CD4-positive, alpha-beta T cell treated with Interleukin-6 at 100 ng/mL for 8 hours (primary cell): ENCODE results near the gene TLK2.

ENCODE experiments used
- DNase-seq: peaks from one replicate; pipeline ENCODE4 v3.0.0-alpha.2; 2020; ENCODE audit warnings: mixed read lengths, low spot score

Gene TLK2

DNA sequence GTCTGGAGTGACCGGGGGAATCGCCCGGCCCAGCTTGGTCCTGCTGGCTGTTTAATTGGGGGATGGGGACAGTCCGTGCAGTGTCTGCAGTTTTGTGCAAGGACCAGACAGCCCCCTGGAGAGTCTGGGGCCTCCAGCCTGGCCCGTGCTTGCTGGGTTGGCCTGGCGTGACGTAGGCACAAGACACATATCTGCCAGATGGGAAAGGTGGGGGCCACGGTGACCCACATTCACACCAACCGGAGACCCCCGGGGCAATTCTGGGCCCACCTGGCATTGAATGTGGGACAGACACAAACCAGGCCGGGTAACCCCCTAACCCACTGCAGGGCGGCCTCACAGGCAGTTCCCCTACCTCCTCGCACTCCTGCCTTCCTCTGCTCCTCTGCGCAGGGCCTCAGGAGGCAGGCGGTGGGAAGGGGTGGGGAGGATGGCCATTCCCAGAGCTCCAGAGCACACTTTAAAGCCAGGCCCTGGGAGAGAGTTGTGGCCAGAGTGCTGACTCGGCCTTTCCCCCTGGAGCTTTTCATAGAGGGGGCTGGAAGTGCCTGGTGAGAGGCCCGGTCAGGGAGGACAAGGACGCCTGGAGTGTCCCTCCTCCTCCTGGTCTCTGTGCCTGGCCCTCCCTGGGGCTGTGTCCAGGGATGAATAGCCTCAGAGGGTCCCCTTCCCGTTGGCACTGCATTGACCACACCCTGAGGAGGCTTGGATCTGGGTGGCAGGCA is 150.4 kb downstream of the TLK2 start:
- DNase-seq: no peak

DNA sequence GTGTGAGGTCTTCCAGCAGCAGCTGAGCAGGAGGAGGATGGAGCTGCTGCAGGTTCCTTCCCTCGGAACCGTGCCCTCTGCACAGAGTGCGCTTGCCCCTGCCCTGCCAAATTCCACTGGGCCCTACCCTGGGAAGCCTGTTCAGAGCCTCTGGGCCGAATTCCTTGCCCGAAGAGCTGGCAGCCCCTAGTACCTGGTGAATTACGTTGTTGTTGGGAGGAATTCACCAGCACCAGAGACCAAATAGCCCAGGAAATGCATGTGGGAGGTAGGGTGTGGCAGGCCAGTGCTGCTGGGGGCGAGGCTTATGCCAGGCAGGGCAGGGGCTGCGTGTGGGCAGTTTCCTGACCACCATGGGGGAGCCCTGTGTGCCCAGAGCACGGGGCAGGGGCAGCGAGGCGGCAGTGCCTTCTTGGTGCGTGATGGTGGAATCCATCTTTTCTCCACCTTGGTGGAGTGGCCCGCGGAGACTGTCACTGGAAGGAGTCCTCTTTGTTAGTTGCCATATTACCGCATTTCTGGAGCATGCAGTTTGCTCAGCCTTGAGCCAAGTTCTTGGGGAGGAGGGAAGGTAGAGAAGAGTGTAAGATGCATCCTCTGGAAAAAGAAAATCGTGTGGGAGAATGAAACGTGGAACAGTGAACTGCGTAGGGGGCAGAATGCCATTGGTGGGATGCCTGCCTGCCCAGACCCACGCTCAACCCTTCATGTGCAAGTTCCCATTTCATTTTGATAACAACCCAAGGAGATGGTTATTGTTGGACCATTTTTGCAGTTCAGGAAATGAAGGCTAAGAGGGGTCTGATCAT is 151.1 kb downstream of the TLK2 start:
- DNase-seq: no peak

DNA sequence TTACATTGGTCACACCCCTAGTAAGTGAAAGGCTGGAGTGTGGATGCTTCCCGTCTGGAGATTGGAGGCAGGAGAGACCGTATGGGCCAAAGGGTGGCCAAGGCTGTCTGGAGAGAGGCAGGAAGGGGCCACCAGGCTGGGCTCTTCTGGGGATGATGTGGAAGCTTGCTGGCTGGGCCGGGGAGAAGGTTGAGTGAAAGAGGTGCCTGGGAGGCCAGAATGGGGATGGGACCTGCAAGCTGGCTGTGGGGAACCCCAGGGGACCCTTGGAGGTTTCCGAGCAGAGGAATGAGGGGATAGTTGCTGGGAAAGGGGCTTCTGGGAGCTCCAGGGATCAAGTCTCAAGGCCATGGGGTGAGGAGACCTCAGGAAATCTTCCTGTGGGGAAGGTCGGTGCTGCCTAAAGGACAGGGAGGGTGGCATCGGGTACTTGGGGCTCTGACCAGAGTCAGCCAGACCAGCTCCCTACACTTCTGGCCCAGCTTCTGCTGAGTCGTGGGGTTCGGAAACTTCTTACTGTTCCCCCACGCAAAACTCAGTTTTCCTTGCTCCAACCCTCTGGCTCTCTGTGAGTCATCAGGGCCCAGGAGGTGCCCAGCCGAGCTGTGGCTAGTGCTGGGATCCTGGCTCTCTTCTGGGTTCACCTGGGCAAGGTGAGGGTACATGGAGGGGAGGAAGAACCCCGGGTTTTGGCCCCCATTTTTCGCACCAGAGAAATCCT is 151.9 kb downstream of the TLK2 start:
- no peak for DNase-seq

DNA sequence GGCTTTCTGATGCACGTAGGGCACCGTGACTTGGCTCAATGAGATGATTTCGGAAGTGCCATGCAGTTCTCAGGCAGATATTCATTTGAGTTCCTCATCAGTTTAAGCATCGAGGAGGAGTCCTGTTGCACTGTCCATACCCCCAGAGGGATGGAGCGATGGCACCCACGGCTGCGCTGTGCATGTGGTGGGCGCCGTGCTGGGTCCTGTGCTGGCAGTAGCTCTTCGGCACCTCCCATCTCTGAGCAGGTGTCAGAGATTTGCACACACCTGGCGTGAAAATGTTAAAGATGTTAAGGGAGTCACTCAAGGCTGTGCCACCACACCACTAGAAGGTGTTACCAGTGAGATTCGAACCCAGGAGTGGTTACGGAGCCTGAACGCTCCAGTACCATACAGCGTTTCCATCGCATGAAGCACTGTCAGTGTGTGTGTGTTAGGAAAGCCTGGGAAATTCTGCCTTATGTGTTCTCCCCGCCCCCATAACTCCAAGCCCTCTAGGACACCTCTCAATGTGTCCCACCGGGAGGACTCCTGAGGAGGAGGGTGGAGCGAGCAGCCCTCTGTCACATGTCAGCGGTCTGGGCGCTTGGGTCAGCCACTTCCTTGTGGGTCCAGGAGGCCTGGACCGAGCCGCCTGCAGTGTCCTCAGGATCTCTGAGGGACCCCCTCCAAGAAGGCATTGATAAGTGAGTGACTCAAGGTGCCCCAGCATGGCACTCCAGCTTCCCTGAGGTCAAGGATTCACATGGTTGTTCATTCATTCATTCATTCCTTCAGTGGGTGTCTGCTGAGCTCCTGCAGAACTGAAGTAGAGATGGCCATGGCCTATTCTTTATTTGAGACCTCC is 152.7 kb downstream of the TLK2 start:
- DNase-seq: no peak

DNA sequence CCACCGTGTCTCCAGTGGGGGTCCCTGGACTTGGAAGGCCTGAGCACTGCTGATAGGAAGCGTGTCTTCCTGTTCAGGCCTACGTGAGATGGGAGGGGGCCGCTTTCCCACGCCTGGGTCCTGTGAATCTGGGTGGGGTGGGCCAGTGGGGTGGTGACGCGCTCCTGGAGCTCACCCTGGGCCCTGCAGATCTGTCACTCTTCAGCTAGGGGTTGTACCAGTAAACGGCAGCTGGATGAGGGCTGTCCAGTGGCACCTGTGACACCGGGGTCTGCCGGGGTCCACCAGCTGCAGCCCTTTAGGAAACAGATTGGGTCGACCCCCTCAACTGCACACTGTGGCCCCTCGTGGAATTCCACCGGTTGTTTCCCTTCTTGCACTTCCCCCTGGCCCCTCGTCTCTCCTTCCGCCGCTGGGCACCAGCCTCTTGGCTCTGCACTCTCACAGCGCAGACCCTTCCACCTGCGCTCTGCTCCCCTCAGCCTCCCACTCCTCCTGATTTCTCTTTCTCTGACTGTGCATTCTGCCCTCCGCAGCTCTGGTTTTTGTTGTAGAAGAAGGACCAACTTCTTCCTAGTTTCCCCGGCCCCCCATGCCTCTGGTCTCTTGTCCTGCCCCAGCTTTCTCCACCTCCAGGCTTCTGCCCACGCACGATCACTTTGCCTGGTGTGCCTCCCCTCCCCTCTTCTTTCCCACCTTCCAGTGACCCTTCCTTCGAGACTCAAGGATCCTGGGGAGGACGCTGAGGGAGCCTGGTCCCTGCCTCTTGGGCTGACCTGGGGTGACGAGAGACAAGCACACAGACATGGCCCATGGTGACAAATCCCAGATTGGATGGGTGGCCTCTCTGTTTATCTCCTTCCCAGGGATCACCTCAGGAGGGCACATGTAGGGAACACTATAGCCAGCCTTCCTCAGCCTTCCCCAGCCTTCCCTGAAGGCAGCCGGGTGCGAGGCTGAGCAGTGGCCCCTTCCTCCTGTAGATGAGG is 153.6 kb downstream of the TLK2 start:
- no peak for DNase-seq

DNA sequence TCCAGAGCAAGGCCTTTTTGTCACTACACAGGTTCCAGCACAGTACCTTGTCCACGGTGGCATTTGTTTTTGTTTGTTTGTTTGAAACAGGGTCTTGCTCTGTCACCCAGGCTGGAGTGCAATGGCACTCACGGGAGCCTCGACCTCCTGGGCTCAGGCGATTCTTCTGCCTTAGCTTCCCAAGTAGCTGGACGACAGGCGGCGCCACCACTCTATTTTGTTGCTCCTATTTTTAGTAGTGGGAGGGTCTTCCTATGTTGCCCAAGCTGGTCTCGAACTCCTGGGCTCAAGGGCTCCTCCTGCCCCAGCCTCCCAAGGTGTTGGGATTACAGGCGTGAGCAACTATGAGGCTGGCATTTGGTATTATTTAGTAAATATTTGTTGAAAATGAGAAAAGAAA is 159.2 kb downstream of the TLK2 start:
- DNase-seq: no peak

DNA sequence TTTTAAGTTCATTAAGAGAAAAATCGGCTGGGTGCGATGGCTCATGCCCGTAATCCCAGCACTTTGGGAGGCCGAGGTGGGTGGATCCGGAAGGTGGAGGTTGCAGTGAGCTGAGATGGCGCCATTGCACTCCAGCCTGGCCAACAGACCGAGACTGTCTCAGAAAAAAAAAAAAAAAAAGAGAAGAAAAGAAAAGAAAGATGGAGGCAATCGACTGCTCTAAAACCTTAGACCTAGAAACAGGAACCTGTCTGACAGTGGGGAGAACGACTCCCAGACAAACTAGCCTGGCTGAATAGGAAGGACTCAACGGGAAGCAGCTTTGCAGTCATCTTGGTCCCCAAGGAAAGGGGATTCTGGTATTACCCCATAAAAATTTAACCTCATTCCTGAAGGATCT is 162.5 kb downstream of the TLK2 start:
- DNase-seq: no peak

DNA sequence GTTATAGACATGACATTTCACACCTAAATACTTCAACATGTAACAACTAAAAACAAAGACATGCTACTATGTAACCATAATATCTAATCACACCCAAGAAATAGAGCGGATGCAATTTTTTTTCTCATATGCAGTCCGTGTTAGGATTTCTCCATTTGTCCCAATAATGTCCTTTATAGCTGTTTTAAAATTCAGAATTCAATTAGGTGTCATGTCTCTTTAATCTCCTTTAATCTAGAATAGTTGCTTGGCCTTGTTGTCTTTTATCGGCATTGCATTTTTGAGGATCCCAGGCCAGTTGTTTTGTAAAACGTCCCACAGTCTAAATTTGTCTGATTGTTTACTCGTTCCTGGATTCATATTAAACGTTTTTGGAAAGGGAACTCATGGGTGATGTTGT is 163.3 kb downstream of the TLK2 start:
- no peak for DNase-seq

DNA sequence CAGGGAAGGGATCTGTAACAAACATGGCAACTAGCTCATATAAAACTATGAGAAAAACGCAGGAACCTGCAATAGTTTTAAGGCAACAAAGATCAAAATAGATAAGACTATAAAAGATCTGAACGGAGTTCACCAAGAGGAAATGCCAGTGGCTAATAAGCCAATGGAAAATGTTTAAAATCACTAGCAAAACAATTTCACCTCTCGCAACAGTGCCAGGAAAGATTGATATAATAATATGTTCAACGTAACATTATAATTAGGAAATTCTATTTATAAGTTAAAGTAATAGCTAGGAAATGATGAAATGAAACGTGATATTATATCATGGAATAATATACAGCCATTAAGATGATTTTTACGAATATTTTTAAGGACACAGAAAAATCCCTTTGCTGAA is 164.9 kb downstream of the TLK2 start:
- DNase-seq: no peak

DNA sequence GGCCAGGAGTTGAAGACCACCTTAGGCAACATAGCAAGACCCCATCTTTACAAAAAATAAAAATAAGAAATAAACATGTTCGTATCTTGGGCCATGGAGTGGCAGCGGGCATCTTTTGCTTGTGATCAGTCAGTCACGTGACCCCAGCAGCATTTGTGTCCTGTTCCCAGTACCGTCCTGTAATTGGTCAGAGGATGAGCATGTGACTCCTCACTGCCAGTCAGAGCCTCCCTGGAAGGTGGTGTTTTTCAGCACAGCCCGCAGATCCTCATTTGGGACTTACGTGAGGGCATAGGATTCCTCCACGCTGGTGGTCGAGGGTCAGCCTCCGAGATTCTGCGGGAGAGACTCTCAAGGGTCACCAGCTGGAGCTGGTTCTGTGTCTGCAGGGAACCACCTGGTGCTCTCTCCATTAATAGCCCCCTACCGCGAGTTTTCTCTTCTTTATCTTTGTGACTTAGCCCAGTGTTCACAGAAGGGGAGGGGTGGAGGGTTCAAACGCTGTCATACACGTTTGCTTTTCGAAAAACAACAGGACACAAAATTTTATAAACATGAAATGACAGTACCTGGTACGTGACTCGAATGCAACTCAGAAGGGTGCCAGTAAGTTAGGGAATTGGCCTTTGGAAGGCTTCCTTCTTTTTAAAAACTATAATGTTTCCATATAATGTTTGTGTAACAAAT is 166.0 kb downstream of the TLK2 start:
- DNase-seq: no peak

DNA sequence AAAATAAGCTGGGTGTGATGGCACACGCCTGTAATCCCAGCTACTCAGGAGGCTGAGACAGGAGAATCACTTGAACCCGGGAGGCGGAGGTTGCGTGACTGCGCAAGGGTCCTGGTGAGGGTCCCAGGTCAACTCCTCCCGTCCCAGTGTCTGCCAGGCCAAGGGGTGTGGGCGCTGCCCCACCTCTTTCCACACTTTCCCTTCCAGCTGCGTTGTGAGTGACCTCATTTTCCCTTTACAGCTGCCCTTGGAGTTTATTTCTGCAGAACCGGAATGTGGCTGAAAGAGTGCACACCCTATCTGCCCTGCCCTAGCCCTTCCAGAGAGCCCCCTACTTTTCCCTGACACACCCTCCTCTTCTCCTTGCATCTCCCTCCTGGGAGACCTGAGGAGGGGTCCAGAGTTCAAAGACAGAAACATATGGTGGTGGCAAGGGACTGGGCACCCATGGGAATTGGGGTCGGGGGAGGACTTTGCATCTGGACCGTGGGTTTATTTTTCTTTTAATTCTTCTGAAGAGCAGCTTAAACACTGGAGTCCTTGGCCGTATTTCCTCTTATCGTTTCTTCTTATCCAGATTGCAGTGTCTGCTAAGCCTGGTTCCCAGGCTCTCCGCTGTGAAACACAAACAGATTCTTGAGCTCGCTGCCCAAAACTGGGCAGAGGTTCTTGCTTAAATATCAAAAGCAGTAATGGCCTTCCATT is 169.8 kb downstream of the TLK2 start:
- no peak for DNase-seq

DNA sequence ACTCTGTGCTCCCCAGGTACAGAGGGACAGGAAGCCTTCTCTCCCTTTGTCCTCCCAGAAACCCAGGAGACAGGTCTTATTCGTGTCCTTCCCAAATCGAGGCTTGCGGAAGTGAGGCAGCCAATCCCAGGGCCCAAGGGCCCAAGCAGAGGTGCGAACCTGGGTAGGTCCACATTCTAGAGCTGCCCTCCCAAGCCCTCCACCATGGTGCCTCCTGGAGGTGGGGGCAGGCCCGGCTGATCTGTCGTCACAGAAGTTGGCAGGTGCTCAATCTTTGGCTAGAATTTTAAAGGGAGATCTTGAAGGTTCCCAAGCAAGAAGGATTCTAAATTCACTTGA is 170.3 kb downstream of the TLK2 start:
- no peak for DNase-seq

DNA sequence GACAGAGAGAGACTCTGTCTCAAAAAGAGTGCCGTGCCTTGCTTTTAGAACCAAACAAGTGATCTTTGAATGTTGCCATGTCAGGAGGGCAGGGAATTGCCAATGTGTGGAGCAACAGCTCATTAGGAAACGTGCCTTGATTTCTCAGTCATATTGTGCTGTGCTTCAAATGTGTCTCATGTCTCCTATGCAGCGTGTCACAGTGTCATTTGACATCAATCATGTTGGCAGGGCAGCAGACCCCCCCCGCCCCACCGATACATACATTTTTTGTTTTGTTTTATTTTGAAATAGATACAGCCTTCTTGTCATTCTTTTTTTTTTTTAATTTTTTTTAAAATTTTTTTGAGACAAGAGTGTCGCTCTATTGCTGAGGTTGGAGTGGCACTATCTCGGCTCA is 170.9 kb downstream of the TLK2 start:
- no peak for DNase-seq

DNA sequence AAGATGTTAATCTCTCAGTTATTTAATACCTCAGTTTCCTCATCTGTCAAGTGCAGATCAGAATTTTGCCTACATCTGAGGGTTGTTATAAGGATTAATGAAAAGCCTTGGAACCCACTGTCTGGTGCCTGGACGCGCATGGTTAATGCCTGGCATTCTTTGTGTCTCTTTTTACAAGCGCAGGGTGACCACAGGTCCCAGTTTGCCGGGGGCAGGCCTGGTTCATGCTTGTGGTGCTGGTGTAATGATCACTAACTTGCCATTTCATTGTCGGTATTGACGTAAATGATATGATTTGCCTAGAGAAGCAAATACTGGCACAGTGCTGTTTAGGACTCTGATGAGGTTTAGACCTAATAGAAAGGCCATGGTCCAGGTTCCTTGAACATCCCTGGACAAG is 172.0 kb downstream of the TLK2 start:
- no peak for DNase-seq

DNA sequence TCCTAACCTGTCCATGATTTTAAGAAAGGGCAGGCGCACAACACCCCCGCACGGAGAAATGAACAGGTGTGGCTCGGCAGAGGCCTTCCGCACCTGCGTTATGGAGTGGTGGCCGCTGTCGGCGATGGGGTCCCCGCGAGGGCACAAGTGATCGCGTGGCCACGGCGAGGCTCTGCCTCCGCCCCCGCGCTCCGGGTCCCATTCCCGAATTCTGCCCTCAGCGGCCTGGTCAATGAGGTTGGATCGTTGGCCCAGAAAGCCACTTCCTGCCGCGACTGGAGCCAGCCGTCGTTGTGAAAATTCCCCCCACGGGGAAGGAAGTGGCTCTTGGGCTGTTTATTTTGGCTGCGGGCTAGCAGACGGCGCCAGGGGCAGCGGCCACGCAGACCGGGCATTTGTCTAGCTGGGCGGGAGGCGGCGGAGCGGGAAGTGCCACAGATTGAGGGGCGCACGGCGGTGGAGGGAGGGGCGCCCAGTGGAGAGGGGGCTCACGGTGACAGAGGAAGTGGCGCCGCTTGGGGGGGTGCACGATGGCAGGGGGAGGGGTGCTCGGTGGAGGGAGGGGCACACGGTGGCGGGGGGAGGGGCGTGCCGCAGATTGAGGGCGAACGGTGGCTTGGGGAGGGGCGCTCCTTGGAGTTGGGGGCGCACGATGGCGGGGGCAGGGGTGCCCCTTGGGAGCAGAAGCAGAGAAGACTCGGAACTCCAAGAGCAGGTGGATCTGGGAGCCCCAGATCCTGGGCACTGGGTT is 173.8 kb downstream of the TLK2 start:
- peak; percentile 21 for DNase-seq

DNA sequence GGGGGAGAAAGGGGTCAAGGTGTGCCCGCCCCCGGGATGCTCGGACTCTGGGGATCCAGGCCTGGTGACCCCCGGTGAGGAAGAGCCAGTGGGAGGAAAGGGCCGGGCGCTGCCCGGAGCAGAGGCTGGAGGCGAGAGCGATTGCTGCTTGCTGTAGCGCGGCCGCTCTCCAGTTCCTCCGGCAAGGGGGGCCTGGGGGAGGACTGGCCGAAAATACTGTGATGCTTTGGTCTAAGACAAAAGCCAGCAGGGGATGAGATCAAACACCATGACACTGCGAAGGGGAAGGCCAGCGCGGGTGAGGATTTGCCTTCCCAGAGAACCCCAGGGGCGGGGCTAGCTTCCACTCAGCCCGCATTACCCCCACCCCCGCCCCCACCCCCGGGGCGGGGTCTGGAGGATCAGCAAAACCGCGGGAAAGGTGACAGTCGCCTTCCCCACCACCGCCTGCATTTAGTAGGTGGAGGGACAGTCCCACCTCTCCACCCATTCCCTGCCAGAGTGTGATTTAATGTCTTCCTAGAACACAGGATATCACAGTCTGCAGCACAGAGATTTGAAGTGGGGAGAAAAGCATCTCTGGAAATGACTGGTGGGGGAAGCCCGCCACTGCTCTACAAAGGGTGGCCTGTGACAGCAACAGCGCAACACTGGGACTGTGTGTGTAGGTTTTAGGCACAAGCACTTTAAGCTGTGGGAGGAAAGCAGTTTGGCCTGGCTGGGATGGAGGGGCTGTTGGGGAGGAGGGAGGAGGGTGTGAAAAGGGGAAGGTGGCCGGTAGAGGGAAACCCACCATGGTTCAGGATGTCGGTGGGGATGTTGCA is 174.6 kb downstream of the TLK2 start:
- DNase-seq: peak; percentile 52

DNA sequence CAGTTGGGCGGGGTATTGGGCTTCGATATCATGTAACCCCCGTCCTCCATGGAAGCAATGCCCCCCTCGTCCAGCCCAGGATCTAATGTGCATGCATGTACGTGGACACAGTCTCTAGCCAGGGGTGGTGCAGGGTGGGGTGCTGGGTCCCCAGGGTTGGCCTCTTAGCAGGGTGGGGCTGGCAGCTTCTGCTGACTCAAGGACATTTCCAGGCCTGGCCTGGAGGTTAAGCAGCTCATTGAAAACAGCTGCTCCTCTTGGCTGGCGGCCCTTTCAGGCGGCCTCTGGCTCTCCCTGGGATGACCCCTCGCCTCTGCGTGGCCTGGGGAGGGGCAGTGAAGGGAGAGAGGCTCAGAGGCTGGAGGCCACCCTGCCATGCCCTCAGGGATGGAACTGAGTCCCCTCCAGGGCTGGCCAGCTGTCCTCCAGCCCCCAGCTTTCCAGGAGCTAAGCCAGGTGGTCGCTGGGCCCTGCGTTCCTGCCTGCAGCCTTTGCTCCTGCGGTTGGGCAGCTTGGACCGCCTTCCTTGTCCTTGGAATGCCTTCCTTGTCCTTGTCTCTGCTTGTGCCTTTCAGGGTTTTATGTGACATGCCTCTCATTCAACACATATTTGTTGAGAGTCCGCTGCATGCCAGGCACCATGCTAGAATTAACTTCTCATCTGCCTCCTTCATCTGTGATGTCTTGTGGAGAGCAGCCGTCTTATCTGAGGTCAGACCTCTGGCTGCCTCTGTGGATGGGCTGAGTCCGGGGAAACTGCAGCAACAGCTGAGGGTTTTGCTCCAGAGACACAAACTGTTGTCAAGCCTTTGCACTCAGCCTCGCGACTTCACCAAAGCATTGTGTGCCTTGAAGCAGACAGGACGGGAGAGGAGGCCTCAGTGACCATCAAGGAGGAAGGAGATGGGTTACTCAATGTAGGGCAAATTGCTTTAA is 175.5 kb downstream of the TLK2 start:
- no peak for DNase-seq
